GM19240 (cell line): ENCODE measurements around the gene PTPN1.
"Not testable (repeated sequence)": the region's sequence is repeated elsewhere in the genome, so short reads cannot be mapped to it uniquely, and the experiment has no call there.

Experiments used
- DNase-seq: peaks from one replicate; pipeline ENCODE4 v3.0.0; 2011; ENCODE audit warnings: low spot score; ENCODE audit not compliant: insufficient read length

Gene PTPN1

DNA sequence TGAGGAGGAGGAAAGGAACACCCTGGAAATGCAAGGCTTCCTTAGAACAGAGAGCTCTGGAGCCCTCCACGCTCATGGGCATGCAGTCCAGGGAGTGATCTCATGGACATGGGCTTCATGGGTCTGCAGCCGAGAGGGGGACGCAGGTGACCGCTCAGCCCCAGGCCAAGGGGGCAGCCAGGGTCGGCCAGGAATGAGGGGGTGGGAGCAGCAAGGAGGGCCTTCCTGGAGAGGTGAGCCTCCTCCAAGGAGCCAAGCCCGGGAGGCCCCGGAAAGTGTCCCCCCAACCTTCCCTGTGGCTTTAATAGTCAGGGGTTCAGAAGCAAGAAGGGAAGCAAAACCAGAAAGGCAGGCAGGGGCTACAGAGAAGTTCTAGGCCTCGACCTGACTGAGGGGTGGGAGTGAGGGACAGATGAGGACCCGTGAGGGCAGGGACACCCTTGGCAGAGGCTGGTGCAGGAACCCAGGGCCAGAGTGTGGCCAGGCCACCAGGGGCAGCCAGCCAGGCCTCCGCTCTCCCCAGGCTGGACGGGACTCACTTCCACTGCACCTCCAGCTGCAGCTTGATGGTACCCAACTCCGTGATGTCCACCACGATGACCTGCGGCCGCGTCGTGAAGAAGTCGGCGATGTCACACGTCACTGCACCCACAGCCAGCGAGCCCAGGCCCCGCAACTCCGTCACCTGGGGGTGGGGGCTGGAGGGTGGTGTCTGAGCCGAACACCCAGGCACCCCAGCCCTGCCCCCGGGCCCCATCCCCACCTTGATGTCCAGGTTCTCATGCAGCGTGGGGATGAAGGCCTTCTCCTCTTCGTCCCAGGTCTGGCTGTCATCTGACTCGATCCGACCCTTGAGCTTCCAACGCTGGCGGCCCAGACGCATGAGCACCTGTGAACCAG is 97.9 kb downstream of the PTPN1 start:
- DNase-seq, result no peak

DNA sequence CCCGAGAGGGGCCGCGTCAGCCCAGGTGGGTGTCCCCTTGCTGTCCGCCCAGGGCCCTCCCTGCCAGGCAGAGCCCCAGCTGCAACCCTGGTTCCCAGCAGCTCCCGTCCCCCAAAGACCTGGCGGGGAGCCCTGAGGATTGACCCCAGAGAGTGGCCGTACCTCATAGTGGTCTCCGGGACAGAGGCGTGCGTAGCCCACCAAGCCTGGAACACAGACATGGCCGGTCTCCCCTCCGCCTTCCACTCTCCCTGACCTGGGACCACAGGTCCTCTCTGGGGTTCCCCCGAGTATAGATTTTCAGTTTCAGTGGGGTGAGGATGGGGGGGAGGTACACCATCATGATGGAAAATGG is 98.5 kb downstream of the PTPN1 start:
- no peak for DNase-seq

DNA sequence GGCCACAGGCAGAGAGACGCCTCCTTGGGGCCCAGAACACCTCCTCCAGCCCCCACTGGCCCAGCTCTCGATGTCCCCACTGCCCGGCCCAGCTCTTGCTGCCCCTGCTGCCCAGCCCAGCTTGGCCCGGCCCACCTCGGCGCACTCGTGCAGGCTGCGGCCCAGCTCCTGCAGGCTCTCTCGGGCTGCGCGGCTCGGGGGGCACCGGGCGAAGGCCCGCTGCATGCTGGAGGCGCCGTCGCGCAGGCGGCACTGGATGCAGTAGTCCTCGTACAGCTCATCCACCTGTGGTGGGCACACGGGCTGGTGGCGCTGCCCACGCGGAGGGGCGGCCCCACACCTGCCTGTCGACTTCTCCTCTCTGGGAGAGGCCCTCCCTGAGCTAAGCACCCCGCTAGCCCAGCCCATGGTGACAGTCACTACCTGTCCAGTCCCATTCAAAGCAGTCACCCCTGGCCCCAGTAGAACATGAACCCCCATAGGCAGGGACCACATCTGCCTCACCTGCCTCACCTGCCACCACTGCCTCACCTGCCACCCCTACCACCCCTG is 99.3 kb downstream of the PTPN1 start:
- no peak for DNase-seq

DNA sequence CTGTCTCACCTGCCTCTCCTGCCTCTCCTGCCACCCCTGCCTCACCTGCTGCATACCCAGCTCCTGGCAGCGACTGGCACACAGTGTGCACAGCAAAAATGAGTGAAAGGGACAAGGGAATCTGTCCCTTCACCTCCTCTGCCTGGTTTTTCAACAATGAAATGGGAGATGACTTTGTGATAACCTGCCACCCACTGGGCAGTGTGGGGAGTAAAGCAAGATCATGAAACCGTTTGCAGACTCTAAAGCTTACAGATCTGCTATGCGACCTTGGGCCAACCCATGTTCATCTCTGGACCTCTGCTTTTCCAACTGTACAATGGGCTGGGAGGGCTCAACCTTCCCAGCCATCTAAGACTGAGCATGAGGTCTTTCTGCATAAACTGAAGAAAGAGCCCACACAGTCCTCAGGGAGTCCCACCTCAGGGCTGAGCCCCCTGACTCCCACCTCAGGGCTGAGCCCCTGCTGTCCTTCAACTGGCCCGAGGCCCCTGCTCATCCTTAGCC is 100.1 kb downstream of the PTPN1 start:
- DNase-seq, result no peak

DNA sequence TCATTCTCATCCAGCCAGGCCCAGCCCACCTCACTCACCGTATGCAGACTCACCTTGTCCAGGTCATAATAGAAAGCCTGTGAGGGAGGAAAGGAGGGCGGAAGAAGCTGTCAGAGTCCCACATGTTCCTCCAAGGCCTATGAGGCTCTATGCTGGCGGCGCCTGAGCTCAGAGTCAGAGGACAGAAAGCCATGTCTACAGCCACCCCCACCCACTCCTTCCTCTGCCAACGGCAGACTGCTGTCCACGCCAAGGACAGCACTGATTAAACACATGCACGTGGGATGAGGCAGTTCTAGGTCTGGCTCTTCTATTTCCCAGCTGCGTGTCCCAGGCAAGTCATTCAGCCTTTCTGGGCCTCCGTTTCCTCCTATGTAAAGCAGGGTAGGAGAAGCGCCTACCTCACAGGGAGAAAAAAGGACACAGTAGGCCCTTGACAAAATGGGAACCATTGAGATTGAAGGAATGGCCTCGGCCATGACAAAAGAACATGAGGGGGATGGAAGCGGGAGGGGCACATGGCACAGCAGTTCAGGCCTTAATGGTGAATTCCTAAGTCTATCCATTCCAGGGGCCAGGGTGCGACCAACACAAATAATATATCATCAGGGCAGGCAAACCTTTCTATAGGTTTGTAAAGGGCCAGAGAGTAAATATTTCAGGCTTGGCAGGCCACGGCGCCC is 101.1 kb downstream of the PTPN1 start:
- no peak for DNase-seq

DNA sequence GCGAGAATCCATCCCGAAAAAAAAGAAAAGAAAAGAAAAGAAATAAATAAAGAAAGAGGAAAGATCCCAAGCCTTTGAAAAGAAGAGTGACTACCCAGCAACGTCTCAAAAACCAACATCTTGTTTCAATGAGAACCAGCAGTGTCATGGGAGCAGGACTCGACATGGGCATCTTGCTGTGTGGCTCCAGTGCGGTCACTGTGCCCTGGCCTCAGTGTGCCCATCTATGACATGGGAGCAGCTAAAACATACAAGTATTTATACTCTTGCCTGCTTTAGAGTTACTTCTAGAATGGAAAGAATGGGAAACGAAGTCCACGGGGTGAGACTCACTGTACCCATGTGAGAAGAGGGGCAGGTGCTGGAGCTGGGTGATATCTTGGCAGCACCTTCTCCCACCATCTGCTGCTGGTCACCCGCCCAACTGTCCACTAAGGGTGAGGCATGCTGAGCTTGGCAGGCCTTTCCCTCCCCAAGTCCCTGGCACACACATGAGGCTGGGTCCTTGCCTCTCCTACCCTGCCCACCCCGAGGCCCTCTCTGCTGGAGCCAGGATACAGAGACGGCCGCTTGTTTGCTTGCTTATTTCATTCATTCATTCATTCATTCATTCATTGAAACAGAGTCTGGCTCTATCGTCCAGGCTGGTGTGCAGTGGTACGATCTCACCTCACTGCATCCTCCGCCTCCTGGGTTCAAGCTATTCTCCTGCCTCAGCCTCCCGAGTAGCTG is 103.4 kb downstream of the PTPN1 start:
- DNase-seq, result no peak

DNA sequence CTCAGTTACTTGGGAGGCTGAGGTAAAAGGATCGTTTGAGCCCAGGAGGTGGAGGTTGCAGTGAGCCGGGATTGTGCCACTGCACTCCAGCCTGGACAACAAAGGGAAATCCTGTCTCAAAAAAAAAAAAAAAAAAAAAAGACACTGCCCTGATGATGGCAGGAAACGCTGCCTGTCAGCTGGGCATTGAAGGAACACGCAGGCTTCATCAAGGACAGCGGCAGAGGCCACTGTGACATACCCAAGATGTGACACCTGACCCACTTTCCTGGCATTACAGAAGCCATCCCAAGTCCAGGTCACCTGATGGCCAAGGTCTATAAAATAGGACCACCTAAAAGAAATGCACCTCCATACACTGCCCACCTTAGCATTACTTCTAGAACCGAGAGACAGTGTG is 105.2 kb downstream of the PTPN1 start:
- no peak for DNase-seq

DNA sequence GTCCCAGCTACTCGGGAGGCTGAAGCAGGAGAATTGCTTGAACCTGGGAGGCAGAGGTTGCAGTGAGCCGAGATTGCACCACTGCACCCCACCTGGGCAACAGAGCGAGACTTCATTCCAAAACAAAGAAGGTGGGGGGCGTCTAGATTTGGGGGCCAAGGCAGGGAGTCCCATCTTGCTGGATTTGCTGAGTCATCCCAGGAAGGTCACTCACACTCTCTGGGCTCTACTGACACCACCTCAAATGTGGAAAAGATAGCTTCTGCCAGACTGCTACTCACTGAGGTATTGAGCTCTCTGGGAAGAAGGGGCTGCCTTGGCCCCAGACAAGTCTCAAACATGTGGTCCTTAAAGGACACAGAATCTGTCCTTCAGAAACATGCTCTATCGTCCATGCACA is 106.8 kb downstream of the PTPN1 start:
- no peak for DNase-seq

DNA sequence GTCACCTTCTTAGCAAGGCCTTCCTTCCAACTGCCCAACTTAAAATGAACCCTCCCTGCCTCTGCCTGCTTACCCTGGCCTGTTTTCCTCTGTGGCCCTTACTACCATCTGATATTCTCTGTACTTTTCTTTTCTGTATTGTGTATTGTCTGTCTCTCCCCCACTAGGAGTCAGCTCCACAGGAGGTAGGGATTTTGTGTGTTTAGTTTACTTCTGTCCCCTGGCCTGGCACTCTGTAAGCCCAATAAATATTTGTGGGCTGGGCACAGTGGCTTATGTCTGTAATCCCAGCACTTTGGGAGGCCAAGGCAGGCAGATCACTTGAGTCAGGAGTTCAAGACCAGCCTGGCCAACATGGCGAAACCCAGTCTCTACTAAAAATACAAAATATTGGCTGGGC is 108.4 kb downstream of the PTPN1 start:
- no peak for DNase-seq

DNA sequence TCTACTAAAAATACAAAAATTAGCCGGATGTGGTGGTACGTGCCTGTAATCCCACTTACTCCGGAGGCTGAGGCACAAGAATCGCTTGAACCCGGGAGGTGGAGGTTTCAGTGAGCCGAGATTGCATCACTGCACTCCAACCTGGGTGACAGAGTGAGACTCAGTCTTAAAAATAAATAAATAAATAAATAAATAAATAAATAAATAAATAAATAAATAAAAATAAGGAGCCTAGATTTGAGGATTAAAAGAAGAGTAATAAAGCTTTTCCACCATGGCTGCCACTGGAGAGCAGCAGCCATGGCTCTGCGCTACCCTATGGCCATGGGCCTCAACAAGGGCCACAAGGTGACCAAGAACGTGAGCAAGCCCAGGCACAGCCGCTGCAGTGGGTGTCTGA is 110.3 kb downstream of the PTPN1 start:
- DNase-seq, result not testable (repeated sequence)

DNA sequence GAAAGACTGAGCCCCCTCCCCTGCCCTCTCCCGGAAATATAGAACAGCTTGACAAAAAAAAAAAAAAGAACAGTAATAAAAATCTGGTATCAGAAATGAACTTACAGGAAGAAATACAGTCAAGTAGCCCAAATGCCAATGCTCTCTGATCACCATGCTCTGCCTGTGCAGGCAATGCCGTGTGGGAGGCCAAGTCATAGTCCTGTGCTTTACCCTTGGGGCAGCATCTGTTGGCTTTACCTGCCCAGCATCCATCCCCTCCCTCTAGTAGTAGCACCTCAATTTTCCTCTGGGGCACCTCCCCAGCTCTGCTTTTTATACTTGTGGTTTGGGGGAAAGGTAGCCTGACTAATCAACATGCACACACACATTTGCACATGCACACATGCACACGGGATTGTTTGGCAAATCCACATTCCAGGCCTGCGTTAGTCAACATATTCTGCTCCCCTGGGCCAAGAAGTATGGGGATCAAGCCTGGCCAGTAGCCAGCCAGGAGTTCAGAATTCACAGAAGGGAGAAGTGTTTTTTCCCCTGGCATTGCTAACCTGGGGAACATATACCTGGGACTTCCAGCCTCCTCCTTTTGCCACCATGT is 111.0 kb downstream of the PTPN1 start:
- DNase-seq, result no peak

DNA sequence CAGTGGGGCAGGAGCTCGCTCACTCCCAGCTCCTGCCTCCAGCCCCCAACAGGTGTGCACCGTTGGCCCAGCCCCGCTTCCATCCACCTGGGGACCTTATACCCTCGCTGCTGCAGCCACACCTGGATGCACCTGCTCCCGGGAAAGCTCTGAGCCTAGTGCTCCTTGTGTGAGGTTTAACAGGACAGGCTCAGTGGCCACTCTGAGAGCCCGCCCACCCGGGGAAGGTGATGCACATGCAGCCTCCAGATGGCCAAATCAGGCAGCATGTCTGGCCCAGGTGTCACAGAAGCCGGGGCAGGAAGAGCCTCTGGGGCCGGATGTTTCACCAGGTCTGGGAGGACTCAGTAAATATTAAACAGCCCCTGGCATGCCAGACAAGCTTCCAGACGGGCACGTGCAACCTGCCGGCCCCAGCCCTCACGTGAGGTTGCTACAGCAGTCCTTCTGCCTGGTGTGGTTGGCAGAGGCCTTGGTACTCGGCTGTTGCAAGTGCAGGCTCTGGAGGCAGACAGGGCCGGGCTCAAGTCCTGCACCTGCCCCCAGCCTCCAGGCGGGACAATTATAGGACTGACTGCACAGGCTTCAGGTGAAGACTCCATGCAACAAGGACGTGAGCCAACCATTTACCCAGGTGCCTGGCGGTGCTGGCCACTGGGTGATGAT is 114.3 kb downstream of the PTPN1 start:
- DNase-seq, result no peak

DNA sequence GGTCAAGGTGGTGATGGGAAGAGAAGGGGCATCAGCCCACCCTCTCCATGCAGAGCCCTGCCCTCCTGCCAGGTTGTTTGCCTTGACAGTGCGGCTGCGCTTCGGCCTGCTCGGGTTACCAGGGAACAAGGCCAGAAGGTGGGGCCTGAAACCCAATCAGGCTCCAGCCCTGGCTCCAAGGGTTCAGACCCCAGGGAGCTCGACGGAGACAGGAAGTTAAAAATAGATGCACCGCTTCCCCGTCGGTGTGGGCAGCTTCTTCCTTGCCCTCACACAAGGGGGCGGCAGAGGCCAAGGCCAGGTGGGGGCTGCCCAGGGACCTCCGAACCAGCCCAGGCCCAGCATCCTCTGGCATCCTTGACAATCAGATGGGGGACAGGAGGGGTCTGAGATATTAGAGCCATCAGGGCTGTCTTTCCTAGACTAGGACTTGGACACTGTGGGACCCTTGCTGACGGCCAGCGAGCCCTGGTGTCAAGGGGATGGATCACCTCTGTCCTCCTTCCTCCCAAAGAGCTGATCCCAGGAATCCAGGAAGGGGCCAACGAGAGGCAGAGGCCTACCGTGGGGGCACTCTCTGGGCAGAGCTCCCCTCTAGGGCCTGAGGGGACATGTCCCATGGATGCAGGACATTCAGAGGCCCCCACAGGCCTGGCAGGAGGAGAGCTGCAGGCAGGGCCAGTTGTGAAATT is 115.9 kb downstream of the PTPN1 start:
- DNase-seq, result no peak

DNA sequence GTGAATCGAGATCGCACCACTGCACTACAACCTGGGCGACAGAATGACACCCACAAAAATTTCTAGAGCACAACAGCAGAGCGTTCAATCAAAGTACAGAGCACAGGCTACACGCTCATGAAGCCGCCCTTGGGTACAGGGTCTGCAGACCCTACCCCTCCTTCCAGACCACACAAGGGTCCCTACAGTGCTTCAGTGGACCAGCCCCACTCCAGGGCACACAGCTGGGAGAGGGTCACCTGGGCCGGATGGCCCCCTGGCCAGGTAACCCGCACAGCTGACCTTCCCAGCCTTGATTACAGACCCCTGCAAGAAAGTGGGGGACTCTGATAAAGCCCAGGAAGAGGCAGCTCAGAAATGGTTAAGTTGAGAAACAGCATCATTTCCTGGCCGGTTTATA is 117.6 kb downstream of the PTPN1 start:
- no peak for DNase-seq

DNA sequence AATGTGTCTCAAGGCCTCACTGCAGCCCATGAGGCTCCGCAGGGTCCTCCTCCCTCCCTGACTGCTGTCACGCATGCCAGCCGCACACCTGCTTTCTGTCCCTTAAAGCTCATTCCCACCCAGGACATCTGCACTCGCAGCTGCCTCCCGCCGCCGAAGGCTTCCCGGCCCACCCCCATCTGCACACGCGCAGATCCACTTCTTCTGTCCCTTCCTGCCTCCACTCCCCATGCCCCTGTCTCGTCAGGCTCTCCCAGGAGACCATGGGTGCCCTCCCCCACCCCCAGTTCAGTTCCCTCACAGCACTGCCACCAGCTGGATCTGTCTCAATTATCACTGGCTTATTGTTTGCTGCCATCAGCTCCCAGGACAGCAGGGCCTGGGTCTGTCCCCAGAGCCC is 118.1 kb downstream of the PTPN1 start:
- DNase-seq, result no peak

DNA sequence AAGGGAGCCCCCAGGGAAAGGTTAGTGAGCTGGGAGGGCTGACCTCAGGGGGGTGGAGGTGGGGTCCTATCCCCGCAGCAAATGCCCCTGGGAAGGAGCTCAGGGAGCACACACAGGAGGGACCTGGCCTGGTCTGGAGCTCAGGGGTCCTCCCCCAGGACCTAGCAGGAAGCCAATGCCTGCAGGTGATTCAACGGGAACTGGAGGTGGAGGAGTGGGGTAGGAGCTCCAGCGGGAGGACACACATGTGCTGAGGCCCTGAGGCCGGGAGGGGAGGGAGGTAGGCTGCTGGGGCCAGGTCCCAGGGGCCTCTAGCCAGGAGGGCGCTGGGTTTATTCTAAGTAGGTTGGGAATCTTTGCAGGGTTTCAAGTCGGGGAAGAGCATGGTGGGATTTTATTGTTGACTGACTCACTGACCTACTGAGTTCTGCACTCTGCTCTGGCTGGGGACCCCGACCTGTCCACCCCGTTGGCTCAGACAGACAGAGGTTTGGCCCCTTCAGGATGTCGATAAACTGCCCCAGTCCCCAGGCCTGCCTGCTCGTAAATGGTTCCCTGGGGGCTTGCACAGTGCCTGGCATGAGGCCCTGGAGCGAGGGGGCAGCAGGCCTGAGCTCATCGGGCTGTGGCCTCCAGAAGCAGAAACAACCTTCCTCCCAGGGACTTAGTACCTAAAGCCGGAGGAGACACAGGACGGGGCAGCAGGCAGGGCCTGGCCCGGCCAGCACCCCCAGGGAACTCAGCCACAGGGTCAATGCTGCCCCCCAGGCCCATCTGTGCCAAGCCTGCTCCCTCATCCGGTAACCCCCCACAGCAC is 118.9 kb downstream of the PTPN1 start:
- DNase-seq, result no peak

DNA sequence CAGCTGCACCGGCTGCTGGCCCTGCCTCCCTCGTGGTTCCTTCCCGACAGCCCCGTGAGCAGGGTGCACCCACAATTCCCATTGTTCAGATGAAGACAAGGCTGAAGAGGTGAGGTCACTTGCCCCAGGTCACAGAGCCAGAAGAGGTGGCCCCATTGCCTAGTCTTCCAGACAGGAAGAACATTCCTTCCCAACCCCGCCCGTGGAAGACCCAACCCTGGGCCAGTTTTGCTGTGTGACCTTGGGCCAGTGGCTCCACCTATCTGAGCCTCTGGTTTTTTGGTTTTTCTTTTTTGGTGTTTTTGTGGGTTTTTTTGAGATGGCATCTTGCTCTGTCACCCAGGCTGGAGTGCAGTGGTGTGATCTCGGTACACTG is 119.5 kb downstream of the PTPN1 start:
- DNase-seq, result no peak

DNA sequence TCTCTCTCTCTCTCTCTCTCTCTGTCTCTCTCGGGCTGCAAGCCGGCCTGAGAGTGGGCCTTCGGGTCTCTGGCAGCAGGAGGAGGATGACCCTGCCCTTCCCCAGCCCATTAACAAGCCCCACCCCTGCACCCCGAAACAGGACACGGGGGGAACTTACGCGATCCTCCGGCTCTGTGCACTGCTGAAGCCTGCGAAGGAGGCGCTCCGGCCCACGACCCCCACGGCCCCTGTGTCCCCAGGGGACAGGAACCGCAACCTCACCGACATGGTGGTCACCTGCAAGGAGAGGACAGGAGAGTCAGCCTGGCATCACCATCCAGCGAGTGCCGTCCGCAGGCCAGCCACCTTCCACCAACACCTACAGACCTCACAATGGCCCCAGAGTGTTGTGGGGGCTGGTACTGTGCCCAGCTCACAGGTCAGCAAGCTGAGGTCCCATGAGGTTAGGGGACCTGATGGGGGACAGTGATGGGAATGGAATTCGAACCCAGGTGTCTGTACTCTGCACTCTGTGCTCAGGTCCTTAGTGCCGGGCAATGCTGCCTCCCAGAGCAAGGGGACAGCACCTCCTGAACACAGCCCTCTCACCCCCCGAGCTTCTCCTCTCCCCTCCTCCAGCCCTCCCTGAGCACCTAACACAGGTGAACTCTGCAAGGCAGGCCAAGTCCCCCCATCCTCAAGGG is 120.5 kb downstream of the PTPN1 start:
- no peak for DNase-seq

DNA sequence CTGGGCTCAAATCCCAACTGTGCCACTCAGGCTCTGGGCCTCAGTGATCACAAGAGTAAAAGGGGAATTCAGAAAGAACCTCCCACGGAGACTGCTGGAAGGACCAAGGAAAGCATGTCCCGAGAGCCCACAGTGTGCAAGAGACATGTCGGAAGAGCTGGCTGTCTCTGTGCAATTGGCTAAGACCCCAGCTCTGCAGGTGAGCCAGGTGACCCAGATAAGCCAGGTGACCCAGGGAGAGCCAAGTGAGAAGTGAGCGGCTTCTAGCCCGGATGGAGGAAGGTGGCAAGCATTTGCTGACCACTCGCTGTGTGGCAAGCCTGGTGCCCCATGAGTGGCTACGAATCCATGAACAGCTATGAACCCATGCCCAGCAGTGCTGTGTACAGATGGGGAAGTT is 122.1 kb downstream of the PTPN1 start:
- DNase-seq, result no peak
